GM10847 (cell line): Measurements from ENCODE around the gene CDYL.

Source experiments
- POLR2A ChIP-seq: IDR thresholded peaks from 2 replicates; pipeline ENCODE4 v1.6.1; 2011; ENCODE audit not compliant: insufficient read length; ENCODE audit errors: extremely low read depth

The CDYL gene

GRCh38 chr6:4788953-4789584, 12.9 kb downstream of the CDYL start:
- TF ChIP-seq POLR2A, result no peak

DNA sequence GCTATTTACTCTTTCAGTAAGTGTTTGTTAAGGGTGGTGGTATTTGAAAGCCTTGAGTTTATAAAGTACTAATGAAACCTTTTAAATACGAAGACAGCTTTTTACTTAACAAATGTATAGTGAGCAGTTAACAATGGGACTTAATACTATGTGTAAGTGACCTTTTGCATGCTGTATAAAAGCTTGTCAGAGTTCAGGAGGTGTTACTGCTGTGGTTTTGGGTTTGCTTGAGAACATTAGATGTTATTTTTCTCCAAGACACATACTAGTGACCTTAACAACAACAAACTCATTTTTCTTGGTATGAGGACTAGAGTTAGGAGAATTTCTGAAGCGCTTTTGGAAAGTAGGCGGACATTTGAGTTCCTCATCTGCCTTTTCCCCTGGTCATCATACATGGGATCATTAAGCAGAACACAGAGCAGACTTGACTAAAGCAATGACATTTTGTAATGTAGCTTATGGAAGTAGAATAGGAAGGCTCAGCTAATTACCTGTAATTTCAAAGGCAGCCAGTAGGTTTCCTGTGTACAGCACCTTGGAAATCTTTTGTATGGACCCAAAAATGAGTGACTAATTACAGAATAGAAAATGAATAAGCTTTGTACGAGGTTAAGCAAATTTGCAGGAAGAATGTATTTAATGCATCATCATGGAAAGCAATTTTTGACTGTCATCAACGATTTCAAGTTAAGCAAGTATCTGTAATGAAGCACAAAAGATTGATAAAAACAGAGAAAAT, 14.1 kb downstream of the CDYL start:
- no peak for TF ChIP-seq POLR2A

GRCh38 chr6:4794140-4794707, 18.0 kb downstream of the CDYL start:
- no peak for TF ChIP-seq POLR2A

DNA sequence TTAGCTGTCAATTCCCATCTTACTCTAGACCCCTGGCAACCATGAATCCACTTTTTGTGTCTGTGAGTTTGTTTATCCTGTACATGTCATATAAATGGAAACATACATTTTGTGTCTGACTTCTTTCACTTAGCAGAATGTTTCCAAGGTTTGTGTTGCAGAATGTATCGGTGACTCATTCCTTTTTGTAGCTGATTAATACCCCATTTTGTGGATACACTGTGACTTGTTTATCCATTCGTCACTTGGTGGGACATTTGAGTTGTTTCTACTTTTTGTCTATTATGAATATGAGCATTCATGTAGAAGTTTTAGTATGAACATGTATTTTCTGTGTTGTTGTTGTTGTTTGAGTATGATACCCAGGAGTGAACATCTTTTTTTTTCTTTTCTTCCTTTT, 21.4 kb downstream of the CDYL start:
- no peak for TF ChIP-seq POLR2A

DNA sequence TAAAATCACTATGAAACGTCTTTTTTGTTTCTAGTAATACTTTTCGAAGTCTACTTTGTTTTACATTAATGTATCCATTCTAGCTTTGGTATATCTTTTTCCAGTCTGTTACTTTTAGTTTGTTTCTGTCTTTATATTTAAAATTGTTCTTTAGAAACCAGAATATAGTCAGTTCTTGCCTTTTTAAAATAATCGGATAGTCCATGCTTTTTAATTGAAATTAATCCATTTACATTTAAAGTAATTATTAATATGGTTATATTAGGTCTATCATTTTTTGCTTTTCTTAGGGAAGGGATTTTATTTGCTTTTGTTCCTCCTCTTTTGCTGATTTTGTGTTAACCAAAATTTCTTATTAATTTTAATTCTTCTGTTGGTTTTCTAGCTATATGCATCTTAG, 23.7 kb downstream of the CDYL start:
- no peak for TF ChIP-seq POLR2A

DNA sequence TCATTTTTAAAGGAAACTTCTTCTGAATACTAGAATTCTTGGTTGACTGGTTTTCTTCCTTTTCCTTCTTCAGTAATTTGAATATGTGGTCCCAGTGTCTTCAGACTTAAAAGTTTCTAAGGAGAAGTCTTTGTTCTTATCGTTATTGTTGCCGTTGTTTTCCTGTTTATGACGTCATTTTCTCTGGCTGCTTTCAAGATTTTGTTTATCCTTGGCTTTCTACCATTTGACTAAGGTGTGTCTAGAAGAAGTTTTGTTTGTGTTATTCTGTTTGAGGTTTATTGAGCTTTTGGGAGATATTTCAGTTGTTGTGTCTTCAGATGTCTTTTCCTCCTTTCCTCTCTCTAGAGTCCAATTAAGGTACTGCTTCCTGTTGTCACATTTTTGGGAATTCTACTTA, 24.5 kb downstream of the CDYL start:
- TF ChIP-seq POLR2A, result no peak

GRCh38 chr6:4801491-4802110, 25.4 kb downstream of the CDYL start:
- TF ChIP-seq POLR2A, result no peak

- no peak for TF ChIP-seq POLR2A
These were observed 26.2 kb downstream of the CDYL start for GRCh38 chr6:4802312-4802935.

DNA sequence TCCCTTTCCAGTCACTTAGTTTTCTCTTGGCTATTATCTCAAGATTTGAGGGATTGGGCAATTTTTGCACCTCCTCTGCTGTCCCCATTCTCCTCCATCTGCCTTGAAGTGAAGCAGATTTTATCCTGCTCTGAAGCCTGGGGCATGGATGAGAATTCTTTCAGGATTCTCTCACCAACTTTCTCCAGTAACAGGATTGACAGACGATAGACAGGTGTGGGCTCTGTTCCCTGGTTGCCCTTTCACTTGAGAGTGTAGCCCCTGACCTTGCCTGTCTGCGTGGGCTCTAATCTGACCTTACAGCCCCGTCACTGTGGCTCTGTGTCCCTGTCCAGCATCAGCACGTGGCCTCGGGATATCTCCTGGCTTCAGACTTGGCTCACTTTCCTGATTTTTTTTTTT, 27.1 kb downstream of the CDYL start:
- no peak for TF ChIP-seq POLR2A

DNA sequence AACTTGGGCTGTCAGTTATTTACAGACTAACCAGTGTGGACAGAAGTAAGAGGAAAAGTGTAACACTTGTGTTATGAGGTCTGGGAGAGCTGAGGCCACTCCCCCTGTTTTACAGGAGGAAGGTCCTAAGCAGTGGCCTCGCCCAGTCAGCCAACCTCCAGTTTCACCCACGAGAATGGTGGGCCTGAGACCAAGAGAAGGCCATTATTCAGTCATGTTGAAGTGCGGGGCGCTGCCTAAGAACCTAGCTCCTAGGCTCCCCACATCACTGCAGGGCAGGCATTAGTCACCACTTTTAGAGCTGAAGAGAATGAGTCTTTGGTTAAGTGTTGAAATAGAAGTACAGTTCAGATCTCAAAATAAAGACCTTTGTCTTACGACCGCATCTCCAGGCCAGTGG, 27.9 kb downstream of the CDYL start:
- TF ChIP-seq POLR2A, result no peak

- TF ChIP-seq POLR2A, result no peak
These were observed 29.5 kb downstream of the CDYL start for GRCh38 chr6:4805553-4806336.

GRCh38 chr6:4806337-4806725, 30.1 kb downstream of the CDYL start:
- no peak for TF ChIP-seq POLR2A

- no peak for TF ChIP-seq POLR2A
These were observed 30.6 kb downstream of the CDYL start for GRCh38 chr6:4806791-4807190.

DNA sequence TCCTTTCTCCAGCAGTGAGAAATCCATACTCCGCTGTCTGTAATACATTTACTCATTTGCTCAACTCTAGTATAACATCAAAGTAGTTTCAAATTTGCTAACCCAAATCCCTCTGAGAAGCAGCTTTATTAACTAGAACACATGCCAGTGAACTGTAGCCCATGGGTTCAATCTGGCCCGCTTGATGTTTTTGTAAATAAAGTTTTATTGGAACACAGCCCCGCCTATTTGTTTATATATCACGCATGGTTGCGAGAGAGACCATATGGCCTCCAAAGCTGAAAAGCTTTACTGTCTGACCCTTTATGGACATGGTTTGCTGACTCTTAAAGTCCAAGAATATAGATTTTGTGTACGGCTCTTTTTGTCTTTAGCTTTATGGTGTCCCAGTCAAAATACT, 32.2 kb downstream of the CDYL start:
- TF ChIP-seq POLR2A, result no peak
